ENCODE results near the gene LHFPL2. TPM values are rescaled to one million over a fixed set of nuclear protein-coding genes. Genes with fewer than 3 reads are reported as not detected.
A peak's percentile ranks its signal among the peaks of the same experiment; 100 is the strongest.

Gene LHFPL2
- polyA plus RNA-seq, 1 of the 3 experiments (the other 2 are of a cell fraction): 10.4 TPM

DNA sequence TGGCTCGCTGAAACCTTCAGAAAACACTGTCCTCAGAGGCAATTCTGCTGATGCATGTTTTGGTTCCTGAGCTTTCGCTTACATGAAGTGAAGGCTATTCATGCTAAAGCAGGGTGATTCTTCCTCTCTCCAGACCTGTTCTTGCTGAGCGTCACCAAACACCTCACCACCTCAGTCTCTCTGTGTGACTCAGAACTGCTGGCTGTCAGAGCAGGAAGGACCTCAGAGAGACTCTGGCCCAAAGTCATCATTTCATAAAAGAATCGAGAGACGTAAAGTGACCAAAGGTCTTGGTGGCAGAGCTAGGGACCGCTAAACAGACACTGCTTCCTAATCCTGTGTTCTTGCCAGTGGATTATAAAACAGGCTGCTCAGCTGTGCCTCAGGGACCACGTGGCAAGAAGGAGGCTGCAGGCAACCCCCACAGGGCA, 73.8 kb downstream of the LHFPL2 start:
- H3K4me2 ChIP-seq: no peak overlapping the region
- H2AFZ ChIP-seq (ENCODE audit: low read depth): no peak overlapping the region
- no peaks in the 10 kb centered on the region for H3K27me3 ChIP-seq (ENCODE audit: insufficient read depth)
- H3K9me3 ChIP-seq: no peaks in the 10 kb centered on the region
- TF ChIP-seq, protein P1, sequence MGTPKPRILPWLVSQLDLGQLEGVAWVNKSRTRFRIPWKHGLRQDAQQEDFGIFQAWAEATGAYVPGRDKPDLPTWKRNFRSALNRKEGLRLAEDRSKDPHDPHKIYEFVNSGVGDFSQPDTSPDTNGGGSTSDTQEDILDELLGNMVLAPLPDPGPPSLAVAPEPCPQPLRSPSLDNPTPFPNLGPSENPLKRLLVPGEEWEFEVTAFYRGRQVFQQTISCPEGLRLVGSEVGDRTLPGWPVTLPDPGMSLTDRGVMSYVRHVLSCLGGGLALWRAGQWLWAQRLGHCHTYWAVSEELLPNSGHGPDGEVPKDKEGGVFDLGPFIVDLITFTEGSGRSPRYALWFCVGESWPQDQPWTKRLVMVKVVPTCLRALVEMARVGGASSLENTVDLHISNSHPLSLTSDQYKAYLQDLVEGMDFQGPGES (IDR thresholded peaks at IDR 0.05; ENCODE audit: low read depth, low read length): no peak
- TF ChIP-seq POLR2AphosphoS5 (IDR thresholded peaks at IDR 0.05; ENCODE audit: low read depth, low read length): no peak
- POLR2A ChIA-PET: no interaction called here
- peaks cover 12 to 15% of the 10 kb centered on the region in 2 experiments for H3K4me1 ChIP-seq (ENCODE audit: control insufficient read depth in 1 of 2, insufficient read depth in 2 of 2, low read depth in 1 of 2, low read length in 1 of 2)
- 0 out of 2 replicates have a peak, but pooled peaks cover 4% of the 10 kb centered on the region for H4K20me1 ChIP-seq (ENCODE audit: insufficient read depth)
- CTCF ChIA-PET: interaction anchor here (0.8 to 2.1 kb wide), 3 partner anchors 13 to 62 kb away, joined by 3 to 4 read pairs (median 4); no protein-coding TSS in a partner anchor
- peaks cover 88% of the 10 kb centered on the region for H3K79me2 ChIP-seq (ENCODE audit: insufficient read depth)
- no peak overlapping the region for H3K9ac ChIP-seq
- peaks cover 18% of the 10 kb centered on the region for H3F3A ChIP-seq (replicated peaks; ENCODE audit: insufficient read depth)
- DNase-seq: no peak
- H3K4me3 ChIP-seq (ENCODE audit: low read depth in 2 of 2, low read length in 1 of 2): no peak overlapping the region
- peak overlapping the region in 1 of 2 experiments; percentile 10; a peak in 1 of 4 replicates for H3K27ac ChIP-seq (ENCODE audit: low read depth in 2 of 2, low read length in 1 of 2)
- H3K36me3 ChIP-seq (replicated peaks in 1 of 2; ENCODE audit: control insufficient read depth in 1 of 2, insufficient read depth in 2 of 2, low read length in 1 of 2): peaks cover 0 to 14% of the 10 kb centered on the region in 2 experiments
- WGBS (ENCODE audit: low lambda C conversion rate): 89% methylated on average over 7 of the region's 7 CpGs
- no peaks in the 10 kb centered on the region for H3K9me2 ChIP-seq

DNA sequence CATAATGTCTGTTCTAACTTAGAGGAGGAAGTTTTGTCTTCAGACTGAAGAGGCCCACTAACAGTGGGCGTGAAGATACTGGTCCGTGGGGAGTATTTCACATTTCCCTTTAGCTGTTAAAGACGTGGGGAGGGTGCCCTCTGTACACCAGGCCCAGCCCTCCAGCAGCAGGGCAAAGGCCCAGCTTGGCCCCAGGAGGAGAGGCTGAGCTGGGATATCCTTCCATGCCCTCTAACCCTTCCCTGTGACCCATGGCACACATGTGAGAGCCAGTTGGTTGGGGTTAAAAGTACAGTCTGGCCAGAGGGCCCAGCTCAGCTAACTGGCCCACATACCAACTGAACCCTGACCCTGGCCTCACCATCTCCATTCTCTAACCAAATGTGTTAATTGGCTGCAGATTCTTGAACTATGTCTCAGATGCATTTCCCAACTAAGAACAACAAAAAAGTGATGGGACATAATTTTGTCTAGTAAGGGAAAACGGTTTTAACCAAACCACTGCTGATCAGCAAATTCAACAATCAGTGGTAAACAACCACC, 74.4 kb downstream of the LHFPL2 start:
- Histone ChIP-seq H3F3A (replicated peaks; ENCODE audit: insufficient read depth) (peaks cover 21% of the 10 kb centered on the region), H4K20me1 (ENCODE audit: insufficient read depth) (0 out of 2 replicates have a peak, but pooled peaks cover 4% of the 10 kb centered on the region), H3K79me2 (ENCODE audit: insufficient read depth) (peaks cover 93% of the 10 kb centered on the region), H3K4me2 (no peak overlapping the region), H3K27ac (ENCODE audit: low read depth in 2 of 2, low read length in 1 of 2) (peak overlapping the region in 1 of 2 experiments; percentile 10; a peak in 1 of 4 replicates), H3K4me3 (ENCODE audit: low read depth in 2 of 2, low read length in 1 of 2) (no peak overlapping the region), H3K4me1 (ENCODE audit: control insufficient read depth in 1 of 2, insufficient read depth in 2 of 2, low read depth in 1 of 2, low read length in 1 of 2) (peaks cover 17 to 18% of the 10 kb centered on the region in 2 experiments), H3K27me3 (ENCODE audit: insufficient read depth) (no peaks in the 10 kb centered on the region), H3K36me3 (replicated peaks in 1 of 2; ENCODE audit: control insufficient read depth in 1 of 2, insufficient read depth in 2 of 2, low read length in 1 of 2) (peaks cover 0 to 14% of the 10 kb centered on the region in 2 experiments), H3K9ac (no peak overlapping the region), H2AFZ (ENCODE audit: low read depth) (no peak overlapping the region), H3K9me3 (no peaks in the 10 kb centered on the region), H3K9me2 (no peaks in the 10 kb centered on the region)
- no peak for DNase-seq
- 78% methylated on average over 4 of the region's 4 CpGs for WGBS (ENCODE audit: low lambda C conversion rate)
- ChIA-PET CTCF (interaction anchor here (0.8 to 2.1 kb wide), 3 partner anchors 14 to 62 kb away, joined by 3 to 4 read pairs (median 4); no protein-coding TSS in a partner anchor), POLR2A (no interaction called here)
- TF ChIP-seq FOXM1 (IDR thresholded peaks at IDR 0.05; ENCODE audit: low read depth) (no peak), MEF2A (IDR thresholded peaks at IDR 0.05; ENCODE audit: borderline replicate concordance, low read depth) (no peak), TEAD4 (IDR thresholded peaks at IDR 0.05; ENCODE audit: borderline replicate concordance, insufficient read depth) (no peak), MXI1 (IDR thresholded peaks at IDR 0.05; ENCODE audit: low read depth, low read length) (no peak), RCOR1 (IDR thresholded peaks at IDR 0.05; ENCODE audit: low read length) (no peak), CHD2 (IDR thresholded peaks at IDR 0.05; ENCODE audit: low read length, partially characterized antibody) (no peak), RXRA (IDR thresholded peaks at IDR 0.05; ENCODE audit: borderline replicate concordance, low read depth) (no peak), ELF1 (IDR thresholded peaks at IDR 0.05) (no peak), GATA2 (CRISPR knock-in tag; IDR thresholded peaks at IDR 0.05) (no peak), JUND (IDR thresholded peaks at IDR 0.05) (no peak), GABPA (IDR thresholded peaks at IDR 0.05; ENCODE audit: low read depth) (no peak), POLR2AphosphoS5 (IDR thresholded peaks at IDR 0.05; ENCODE audit: low read depth, low read length) (no peak), RAD21 (IDR thresholded peaks at IDR 0.05; ENCODE audit: low read length) (no peak), TAF1 (IDR thresholded peaks at IDR 0.05; ENCODE audit: borderline replicate concordance, low read depth, low read length) (no peak), TCF12 (IDR thresholded peaks at IDR 0.05) (no peak)
- TF ChIP-seq, protein P2, sequence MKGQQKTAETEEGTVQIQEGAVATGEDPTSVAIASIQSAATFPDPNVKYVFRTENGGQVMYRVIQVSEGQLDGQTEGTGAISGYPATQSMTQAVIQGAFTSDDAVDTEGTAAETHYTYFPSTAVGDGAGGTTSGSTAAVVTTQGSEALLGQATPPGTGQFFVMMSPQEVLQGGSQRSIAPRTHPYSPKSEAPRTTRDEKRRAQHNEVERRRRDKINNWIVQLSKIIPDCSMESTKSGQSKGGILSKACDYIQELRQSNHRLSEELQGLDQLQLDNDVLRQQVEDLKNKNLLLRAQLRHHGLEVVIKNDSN (IDR thresholded peaks at IDR 0.05; ENCODE audit: borderline replicate concordance, low read depth): no peak
- TF ChIP-seq, protein P3, sequence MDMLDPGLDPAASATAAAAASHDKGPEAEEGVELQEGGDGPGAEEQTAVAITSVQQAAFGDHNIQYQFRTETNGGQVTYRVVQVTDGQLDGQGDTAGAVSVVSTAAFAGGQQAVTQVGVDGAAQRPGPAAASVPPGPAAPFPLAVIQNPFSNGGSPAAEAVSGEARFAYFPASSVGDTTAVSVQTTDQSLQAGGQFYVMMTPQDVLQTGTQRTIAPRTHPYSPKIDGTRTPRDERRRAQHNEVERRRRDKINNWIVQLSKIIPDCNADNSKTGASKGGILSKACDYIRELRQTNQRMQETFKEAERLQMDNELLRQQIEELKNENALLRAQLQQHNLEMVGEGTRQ (IDR thresholded peaks at IDR 0.05; ENCODE audit: borderline replicate concordance, low read depth, low read length): no peak
